AG09319 (cell line): ENCODE measurements around the gene WNT9B.

Experiments
- DNase-seq: peaks from one replicate; pipeline ENCODE4 v3.0.0-alpha.2; 2010; ENCODE audit warnings: low read depth; ENCODE audit errors: extremely low read depth
- TF ChIP-seq, protein P1 (sequence below): IDR thresholded peaks from 2 replicates; pipeline ENCODE4 v1.5.1; 2011; ENCODE audit warnings: low read depth, mild to moderate bottlenecking, inconsistent platforms, low read length, moderate library complexity

WNT9B gene

DNA sequence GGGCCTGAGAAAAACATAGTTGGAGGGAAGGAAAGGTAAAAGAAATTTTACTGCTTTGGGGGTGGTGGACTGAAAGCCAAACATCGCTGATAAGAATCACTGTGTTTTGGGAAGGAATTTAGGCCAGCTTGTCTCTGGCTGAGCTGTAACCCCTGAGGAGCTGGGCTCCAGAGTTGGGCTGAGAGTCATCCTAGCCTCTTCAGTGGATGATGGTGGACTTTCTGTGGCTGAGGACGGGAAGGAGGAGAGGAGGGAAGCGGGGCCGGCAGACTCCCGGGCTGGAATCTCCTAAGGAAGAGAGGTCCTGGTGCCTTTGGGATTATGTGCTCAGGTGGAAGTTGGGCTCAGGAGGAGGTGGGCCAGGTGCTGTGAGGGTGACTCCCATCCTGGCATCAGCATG lies 8.6 kb downstream of the WNT9B start:
- DNase-seq = no peak
- TF ChIP-seq, protein P1, sequence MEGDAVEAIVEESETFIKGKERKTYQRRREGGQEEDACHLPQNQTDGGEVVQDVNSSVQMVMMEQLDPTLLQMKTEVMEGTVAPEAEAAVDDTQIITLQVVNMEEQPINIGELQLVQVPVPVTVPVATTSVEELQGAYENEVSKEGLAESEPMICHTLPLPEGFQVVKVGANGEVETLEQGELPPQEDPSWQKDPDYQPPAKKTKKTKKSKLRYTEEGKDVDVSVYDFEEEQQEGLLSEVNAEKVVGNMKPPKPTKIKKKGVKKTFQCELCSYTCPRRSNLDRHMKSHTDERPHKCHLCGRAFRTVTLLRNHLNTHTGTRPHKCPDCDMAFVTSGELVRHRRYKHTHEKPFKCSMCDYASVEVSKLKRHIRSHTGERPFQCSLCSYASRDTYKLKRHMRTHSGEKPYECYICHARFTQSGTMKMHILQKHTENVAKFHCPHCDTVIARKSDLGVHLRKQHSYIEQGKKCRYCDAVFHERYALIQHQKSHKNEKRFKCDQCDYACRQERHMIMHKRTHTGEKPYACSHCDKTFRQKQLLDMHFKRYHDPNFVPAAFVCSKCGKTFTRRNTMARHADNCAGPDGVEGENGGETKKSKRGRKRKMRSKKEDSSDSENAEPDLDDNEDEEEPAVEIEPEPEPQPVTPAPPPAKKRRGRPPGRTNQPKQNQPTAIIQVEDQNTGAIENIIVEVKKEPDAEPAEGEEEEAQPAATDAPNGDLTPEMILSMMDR = no peak

DNA sequence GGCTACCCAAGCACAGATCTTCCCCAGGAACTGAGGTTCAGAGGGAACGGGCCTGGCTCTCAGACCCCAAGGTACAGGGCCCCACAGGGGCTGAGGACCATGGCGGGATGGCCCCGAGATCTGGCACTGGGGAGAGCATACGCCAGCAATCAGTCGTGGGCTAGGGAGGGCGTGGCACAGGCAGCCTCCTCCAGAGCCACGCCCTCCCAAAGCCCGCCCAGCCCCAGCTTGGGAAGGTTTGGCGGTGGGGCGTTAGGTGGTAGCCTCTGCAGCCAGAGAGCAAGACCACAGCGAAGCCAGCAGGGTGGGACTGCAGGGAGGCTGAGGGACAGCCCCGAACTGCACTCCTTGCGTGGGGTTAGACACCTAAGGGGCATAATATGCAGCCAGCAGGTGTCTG lies 11.6 kb downstream of the WNT9B start:
- DNase-seq = no peak
- TF ChIP-seq, protein P1 = no peak

DNA sequence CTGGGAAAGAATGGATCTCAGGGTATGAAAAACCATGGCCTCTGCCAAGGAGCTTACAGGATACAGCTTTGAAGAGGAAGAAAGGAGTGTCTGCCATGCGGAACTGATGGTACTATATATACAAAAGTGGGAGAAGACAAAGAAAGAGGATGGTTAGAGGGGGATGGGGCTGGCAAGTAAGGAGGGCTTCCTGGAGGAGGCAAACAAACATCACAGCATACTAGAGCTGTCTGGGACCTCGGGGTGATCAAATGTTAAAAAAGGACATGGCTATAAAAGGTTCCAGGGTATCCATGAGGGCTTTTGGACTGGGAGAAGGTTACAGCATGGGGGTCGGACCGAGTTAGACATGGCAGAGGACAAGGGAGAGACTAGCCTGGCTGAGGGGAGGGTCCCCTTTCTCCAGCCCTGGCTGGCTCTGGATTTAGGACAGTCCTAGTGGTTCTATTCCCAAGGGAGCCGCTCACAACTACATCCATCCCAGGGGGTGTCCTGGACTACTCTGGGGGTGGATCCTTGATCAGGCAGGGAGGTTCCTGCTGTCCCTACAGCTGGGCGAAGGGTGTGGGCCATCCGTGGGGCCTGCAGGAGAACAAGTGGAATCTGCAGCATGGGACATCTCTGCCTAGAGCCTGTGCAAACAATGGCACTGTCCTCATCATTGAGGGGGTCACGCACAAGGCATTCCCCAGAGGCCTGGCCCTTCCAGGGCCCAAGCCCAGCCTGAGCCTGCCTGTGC lies 12.2 kb downstream of the WNT9B start:
- TF ChIP-seq, protein P1 = no peak

DNA sequence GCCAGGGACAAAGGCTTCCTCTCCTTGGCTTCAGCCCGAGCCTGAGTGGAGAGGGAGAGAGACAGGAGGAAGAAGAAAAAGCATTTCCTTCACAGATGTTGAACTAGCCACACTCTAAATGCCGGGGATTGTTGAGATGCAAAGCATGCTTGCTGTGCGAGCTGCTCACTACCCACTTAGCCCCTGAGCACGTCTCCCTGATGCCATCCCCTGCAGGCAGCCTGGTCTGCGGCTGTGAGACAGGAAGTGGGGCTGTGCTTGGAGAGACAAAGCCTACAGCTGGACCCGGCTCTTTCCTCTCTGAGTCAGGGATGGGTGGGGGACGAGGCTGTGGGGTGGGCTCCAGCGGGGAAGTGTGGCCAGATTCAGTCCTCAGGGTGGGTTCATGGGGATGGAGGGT lies 13.7 kb downstream of the WNT9B start:
- no peak for DNase-seq
- TF ChIP-seq, protein P1 = no peak

More for the DNA sequence above, 12.2 kb downstream of the WNT9B start:
- no peak for DNase-seq

DNA sequence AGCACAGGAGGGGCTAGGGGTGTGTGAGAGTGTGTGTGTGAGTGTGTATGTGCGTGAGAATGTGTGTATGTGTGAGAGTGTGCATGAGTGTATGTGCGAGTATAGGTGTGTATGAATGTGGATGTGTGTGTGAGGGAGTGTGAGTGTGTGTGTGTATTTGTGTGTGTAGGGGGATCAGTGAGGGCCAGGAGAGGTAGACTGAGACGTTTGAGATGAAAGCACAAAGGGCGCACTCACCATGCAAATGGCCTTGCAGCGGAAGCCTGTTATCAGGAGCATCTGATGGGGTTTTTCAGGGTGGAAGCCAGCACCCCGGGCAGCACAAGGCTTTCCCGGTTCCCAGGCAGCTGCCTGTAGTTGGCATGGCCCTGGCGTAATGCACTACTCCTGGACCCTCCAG lies 14.9 kb downstream of the WNT9B start:
- no peak for DNase-seq
- TF ChIP-seq, protein P1 = no peak

DNA sequence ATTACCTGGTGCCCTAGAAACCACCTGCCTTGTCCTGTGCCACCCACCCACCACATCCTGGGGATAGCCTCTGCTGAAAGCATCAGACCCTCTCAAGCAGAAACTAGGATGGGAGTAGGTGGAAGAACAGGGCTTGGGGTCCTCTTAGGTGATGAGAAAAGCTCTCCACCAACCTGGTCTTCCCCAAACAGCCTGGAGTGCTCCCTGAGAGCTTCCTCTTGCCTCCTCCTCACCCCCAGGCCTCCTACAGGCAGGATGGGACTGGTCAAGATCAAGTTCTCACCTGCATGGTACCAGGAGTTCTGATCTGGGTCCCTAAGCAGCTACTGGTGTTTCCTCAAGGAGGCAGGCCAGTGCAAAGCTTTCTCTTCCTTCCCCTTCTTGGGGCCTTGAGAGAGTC lies 15.4 kb downstream of the WNT9B start:
- TF ChIP-seq, protein P1 = no peak
- DNase-seq = no peak

DNA sequence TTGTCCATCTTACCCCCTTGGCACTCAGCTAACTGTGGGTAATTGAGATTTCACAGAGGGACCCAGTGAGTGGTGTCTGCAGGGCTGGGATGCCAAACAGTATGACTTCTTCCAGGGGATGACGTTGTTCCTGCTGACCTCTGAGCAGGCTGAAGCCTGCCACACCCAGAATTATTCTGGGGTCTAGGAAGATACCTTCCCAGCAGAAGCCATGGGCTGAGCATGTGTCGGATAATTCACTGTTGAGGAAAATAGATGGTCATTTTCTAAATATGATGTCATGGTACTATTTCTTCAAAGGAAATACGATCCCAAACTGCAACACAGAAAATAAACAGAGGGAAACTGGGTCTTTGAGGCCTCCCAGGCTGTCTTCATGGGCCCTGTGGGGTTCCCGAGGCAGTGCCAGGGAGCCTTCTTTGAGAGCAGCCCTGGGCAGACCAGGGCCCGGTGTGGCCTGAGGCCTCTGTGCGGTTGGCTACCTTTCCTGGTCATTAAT lies 17.4 kb downstream of the WNT9B start:
- TF ChIP-seq, protein P1 = no peak
- no peak for DNase-seq
